OCI-LY3 (cell line): ENCODE data around the gene WHRN.

Experiments used
- CTCF ChIP-seq: fragments of 200-600, 300-600 bp; sonication (generic); IDR thresholded peaks from 2 replicates; pipeline ENCODE4 v1.5.1; 2014; ENCODE audit warnings: antibody characterized with exemption, low read length, low read depth
- EZH2phosphoT487 ChIP-seq: fragments of 200-600 bp; shearing (Covaris generic); IDR thresholded peaks from 2 replicates; pipeline ENCODE4 v1.6.1; 2018; ENCODE audit warnings: antibody characterized with exemption, mixed run types, low read depth

- TF ChIP-seq EZH2phosphoT487 (no peak), CTCF (no peak)
Measured at GRCh38 chr9:114465906-114466900, 39.1 kb downstream of the WHRN start.
